ENCODE data around the gene WNK1. TPM values are rescaled to one million over a fixed set of nuclear protein-coding genes. Genes with fewer than 3 reads are reported as not detected.

The WNK1 gene
- total RNA-seq, 1 experiment from 2014 or later, result 117 TPM

GRCh38 chr12:948238-948637 lies 195.9 kb downstream of the WNK1 start:
- Mint-ChIP-seq H3K4me1 (peaks cover 3 to 10% of the 10 kb centered on the region in 2 experiments; a peak in 3 of 4 replicates), H3K27ac (no peak overlapping the region; a peak in 1 of 7 replicates), H3K9me3 (peaks cover 0 to 6% of the 10 kb centered on the region in 2 experiments; a peak in 2 of 5 replicates), H3K4me3 (peak overlapping the region; percentile 97 to 99), H3K36me3 (ENCODE audit: insufficient read depth in 1 of 3, low read depth in 3 of 3) (peaks cover 6 to 24% (median 15%) of the 10 kb centered on the region in 3 experiments; a peak in 6 of 7 replicates), H3K27me3 (ENCODE audit: low read depth) (no peaks in the 10 kb centered on the region)
- Histone ChIP-seq H4K91ac (ENCODE audit: insufficient read length, low read depth, low read length) (no peak overlapping the region), H3K79me2 (ENCODE audit: insufficient read depth, low read length) (peaks cover 3% of the 10 kb centered on the region; the same call in 1 of the 2 replicates), H2BK20ac (ENCODE audit: low read depth, low read length, poor library complexity, severe bottlenecking) (no peak overlapping the region), H3K9ac (ENCODE audit: extremely low read depth, insufficient read length, low read length) (no peak overlapping the region), H3K23ac (ENCODE audit: insufficient read length, low read depth, low read length) (no peak overlapping the region), H2BK15ac (ENCODE audit: low read depth, low read length) (no peak overlapping the region), H4K8ac (replicated peaks; ENCODE audit: insufficient read length, low read depth, low read length) (no peak overlapping the region), H3K27ac (ENCODE audit: insufficient read length, low read depth, low read length) (no peak overlapping the region), H3T11ph (ENCODE audit: low read length) (no peak overlapping the region), H3K27me3 (ENCODE audit: insufficient read depth, low read length) (no peaks in the 10 kb centered on the region), H4K20me1 (ENCODE audit: control insufficient read depth, insufficient read depth, insufficient read length) (no peaks in the 10 kb centered on the region), H3K18ac (ENCODE audit: insufficient read length, low read depth, low read length) (no peak overlapping the region), H3K23me2 (ENCODE audit: insufficient read length, low read depth, low read length, poor library complexity, severe bottlenecking) (no peaks in the 10 kb centered on the region), H3K56ac (ENCODE audit: insufficient read length, low read depth, low read length) (no peak overlapping the region), H2AK5ac (ENCODE audit: insufficient read length, low read length) (no peak overlapping the region), H3K9me3 (ENCODE audit: control insufficient read depth, low read depth, low read length) (no peaks in the 10 kb centered on the region), H3K4ac (ENCODE audit: low read depth, low read length) (no peak overlapping the region), H2BK12ac (ENCODE audit: insufficient read length, low read depth, low read length) (no peak overlapping the region), H2BK5ac (ENCODE audit: insufficient read length, low read length) (no peak overlapping the region), H2AFZ (ENCODE audit: low read length) (no peak overlapping the region), H3K4me1 (ENCODE audit: insufficient read depth, low read length) (no peaks in the 10 kb centered on the region; the same call in 1 of the 2 replicates), H4K5ac (ENCODE audit: insufficient read length, low read depth, low read length) (no peak overlapping the region), H2BK120ac (ENCODE audit: low read depth, low read length, poor library complexity, severe bottlenecking) (no peak overlapping the region), H3K79me1 (ENCODE audit: insufficient read depth, low read depth, low read length, poor library complexity, severe bottlenecking) (no peaks in the 10 kb centered on the region), H3K4me2 (ENCODE audit: insufficient read depth, insufficient read length, low read length) (peak overlapping the region; percentile 72), H3K14ac (ENCODE audit: insufficient read depth, low read length) (no peak overlapping the region)
- no peak for TF ChIP-seq CTCF (conservative IDR thresholded peaks at IDR 0.05)
- no CpG with 5 or more reads among the region's 9 CpGs for WGBS (ENCODE audit: extremely low coverage, insufficient read length, low lambda C conversion rate)
- no peak for DNase-seq

All from H9 (cell line).